ENCODE data around the gene PIGS.

- TF ChIP-seq POLR2A (IDR thresholded peaks at IDR 0.05) (no peak), CTCF (IDR thresholded peaks at IDR 0.05) (no peak), POLR2AphosphoS5 (IDR thresholded peaks at IDR 0.05) (no peak), EP300 (IDR thresholded peaks at IDR 0.05) (no peak)
These were observed 18.3 kb downstream of the PIGS start for GRCh38 chr17:28553000-28553505.
